ENCODE results near the gene XYLB.

Gene XYLB

DNA sequence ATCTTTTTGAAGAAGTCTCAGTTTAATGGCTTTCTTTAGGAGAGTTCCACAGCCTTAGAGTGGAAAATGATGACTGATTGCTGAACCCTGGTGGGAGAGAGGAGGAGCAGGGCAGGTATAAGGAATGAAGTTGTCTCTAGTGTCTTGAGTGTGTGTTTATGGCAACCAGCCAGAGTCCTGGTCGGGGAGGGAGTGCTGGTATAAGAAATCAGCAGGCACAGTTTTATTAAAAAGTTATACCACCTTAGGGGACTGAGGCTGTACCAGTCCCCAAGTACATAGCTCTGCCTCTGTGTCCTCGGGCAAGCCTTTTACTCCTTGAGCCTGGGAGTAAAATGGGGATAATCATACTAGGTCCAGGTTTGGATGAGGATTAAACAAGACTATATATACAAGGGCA is 34.6 kb upstream of the XYLB start:
- H3K9ac ChIP-seq (ENCODE audit: insufficient read length) = no peak overlapping the region
- DNase-seq (ENCODE audit: low read depth, low spot score) = no peak
- H3K9me3 ChIP-seq (ENCODE audit: low read depth, low read length) = no peaks in the 10 kb centered on the region
- H3K27ac ChIP-seq = no peak overlapping the region
- TF ChIP-seq EZH2 (IDR thresholded peaks at IDR 0.05) (no peak), FOXP2 (optimal IDR thresholded peaks at IDR 0.05; ENCODE audit: control extremely low read depth, extremely low read length, insufficient read depth) (no peak), POLR2AphosphoS5 (IDR thresholded peaks at IDR 0.05; ENCODE audit: borderline replicate concordance, low read depth, low read length) (no peak)
- no peak overlapping the region for H3K4me3 ChIP-seq
- no peaks in the 10 kb centered on the region for H3K36me3 ChIP-seq (ENCODE audit: insufficient read depth, low read length)

DNA sequence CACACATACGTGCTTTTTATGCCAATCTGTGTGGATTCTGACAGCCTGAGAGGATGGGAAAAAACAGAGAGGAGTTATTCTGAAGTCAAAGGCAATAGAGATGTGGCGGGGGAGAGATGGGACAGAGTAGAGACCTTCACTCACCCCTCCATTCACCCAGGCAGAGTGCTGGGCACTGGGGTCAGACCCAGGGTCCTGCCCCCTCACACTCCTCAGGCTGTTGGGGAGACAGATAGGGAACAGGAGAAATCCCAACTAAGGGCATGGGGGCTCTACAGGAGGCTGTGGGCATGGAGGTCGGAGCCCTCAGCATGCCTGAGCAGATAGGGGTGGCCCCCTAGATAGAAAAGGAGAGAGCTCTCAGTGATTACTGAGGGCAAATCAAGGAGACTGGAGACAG is 34.2 kb upstream of the XYLB start:
- H3K27ac ChIP-seq = no peak overlapping the region
- H3K4me3 ChIP-seq = no peak overlapping the region
- no peaks in the 10 kb centered on the region for H3K9me3 ChIP-seq (ENCODE audit: low read depth, low read length)
- DNase-seq (ENCODE audit: low read depth, low spot score) = no peak
- H3K36me3 ChIP-seq (ENCODE audit: insufficient read depth, low read length) = no peaks in the 10 kb centered on the region
- H3K9ac ChIP-seq (ENCODE audit: insufficient read length) = no peak overlapping the region
- TF ChIP-seq POLR2AphosphoS5 (IDR thresholded peaks at IDR 0.05; ENCODE audit: borderline replicate concordance, low read depth, low read length) = no peak
- no peak for TF ChIP-seq FOXP2 (optimal IDR thresholded peaks at IDR 0.05; ENCODE audit: control extremely low read depth, extremely low read length, insufficient read depth)
- TF ChIP-seq EZH2 (IDR thresholded peaks at IDR 0.05) = no peak

GRCh38 chr3:38313263-38313662 is 33.3 kb upstream of the XYLB start:
- no peaks in the 10 kb centered on the region for H3K9me3 ChIP-seq (ENCODE audit: low read depth, low read length)
- no peak overlapping the region for H3K4me3 ChIP-seq
- no peak overlapping the region for H3K9ac ChIP-seq (ENCODE audit: insufficient read length)
- H3K36me3 ChIP-seq (ENCODE audit: insufficient read depth, low read length) = no peaks in the 10 kb centered on the region
- H3K27ac ChIP-seq = no peak overlapping the region
- no peak for DNase-seq (ENCODE audit: low read depth, low spot score)
- no peak for TF ChIP-seq POLR2AphosphoS5 (IDR thresholded peaks at IDR 0.05; ENCODE audit: borderline replicate concordance, low read depth, low read length)
- TF ChIP-seq EZH2 (IDR thresholded peaks at IDR 0.05) = no peak
- TF ChIP-seq FOXP2 (optimal IDR thresholded peaks at IDR 0.05; ENCODE audit: control extremely low read depth, extremely low read length, insufficient read depth) = no peak

DNA sequence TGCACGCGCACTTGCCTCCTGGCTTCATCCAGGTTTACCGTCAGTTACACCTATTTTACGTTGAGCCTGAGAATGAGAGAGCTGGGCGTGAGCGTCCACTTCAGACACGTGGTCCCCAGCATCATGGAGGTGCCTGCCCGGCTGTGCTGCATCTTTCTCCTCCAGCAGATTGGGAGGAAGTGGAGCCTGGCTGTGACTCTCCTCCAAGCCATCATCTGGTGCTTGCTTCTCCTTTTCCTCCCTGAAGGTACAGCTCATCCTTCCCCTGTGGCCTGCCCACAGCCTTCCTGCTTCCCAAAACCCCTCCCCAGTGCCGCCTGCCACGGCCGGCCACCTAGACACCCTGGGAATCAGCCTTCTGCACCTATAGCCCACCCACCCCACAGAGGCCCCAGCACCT is 32.9 kb upstream of the XYLB start:
- H3K27ac ChIP-seq = no peak overlapping the region
- H3K9me3 ChIP-seq (ENCODE audit: low read depth, low read length) = no peaks in the 10 kb centered on the region
- H3K36me3 ChIP-seq (ENCODE audit: insufficient read depth, low read length) = no peaks in the 10 kb centered on the region
- no peak for DNase-seq (ENCODE audit: low read depth, low spot score)
- no peak for TF ChIP-seq FOXP2 (optimal IDR thresholded peaks at IDR 0.05; ENCODE audit: control extremely low read depth, extremely low read length, insufficient read depth)
- TF ChIP-seq POLR2AphosphoS5 (IDR thresholded peaks at IDR 0.05; ENCODE audit: borderline replicate concordance, low read depth, low read length) = no peak
- no peak for TF ChIP-seq EZH2 (IDR thresholded peaks at IDR 0.05)
- no peak overlapping the region for H3K4me3 ChIP-seq
- no peak overlapping the region for H3K9ac ChIP-seq (ENCODE audit: insufficient read length)

DNA sequence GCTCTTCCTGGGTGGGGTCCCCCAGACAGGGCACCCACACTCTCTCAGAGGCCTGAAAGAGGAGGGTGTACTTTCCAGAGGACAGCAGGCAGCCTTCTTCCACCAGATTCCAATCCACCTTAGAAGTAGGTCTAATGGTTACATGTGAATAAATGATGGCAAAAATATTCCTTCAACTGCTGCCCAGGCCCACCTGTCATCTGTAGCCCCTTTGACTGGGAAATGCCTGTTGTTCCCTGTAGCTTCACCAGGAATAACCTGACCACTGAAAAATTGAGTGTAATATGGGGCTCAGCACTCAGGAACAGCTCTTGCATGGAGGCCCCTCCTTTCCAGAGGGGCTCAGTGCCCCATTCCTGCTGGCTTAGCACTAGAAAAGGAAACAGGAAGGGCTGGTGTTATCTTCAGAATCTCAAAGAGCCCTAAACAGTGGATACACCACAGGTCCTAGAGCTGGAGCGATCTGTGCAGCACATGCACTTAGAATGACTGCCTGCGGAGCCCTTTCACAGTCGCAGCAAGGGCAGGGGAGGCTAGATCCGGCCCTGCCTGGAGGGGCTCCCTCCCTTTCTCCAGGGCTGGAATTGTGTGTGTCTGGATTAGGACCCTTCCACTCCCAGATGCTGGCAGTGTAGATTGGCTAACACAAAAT is 32.3 kb upstream of the XYLB start:
- Histone ChIP-seq H3K9ac (ENCODE audit: insufficient read length) (no peak overlapping the region), H3K36me3 (ENCODE audit: insufficient read depth, low read length) (no peaks in the 10 kb centered on the region), H3K9me3 (ENCODE audit: low read depth, low read length) (no peaks in the 10 kb centered on the region), H3K27ac (no peak overlapping the region), H3K4me3 (no peak overlapping the region)
- DNase-seq (ENCODE audit: low read depth, low spot score) = no peak
- TF ChIP-seq EZH2 (IDR thresholded peaks at IDR 0.05) = no peak
- TF ChIP-seq POLR2AphosphoS5 (IDR thresholded peaks at IDR 0.05; ENCODE audit: borderline replicate concordance, low read depth, low read length) = no peak
- TF ChIP-seq FOXP2 (optimal IDR thresholded peaks at IDR 0.05; ENCODE audit: control extremely low read depth, extremely low read length, insufficient read depth) = no peak

DNA sequence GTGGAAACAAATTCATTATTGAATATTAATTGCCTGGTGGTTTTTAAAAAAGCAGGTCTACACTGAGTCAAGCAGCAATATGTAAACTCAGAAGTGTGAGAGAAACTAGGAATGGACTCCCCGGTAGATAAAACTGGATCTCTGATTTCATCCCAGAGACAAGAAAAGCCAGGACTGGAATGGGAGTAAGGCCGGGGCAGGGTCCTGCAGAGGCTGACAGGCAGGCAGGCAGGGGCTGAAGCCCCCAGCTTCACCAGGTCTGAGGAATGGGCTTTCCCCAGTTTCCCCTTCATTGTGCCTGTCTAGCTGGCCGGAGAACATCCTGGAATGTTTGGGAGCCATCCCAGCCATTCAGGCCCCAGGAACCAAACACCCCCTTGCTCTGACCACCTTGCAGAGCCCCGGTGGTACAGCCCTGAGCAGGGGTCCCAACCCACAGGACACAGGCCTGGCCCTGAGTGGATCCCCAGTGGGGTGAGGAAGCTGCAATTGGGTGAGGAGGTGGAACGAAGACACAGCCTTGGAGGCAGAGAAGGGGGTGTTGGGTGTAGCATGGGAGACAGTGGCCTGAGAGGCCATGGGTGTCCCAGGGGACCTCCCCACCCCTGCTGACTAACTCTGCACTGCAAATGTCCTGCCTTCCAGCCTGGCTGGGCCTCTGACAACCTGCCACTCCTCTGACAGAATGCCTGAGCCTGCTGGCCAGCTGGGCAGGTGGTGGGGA is 31.7 kb upstream of the XYLB start:
- H3K4me3 ChIP-seq = no peak overlapping the region
- no peak for DNase-seq (ENCODE audit: low read depth, low spot score)
- H3K9ac ChIP-seq (ENCODE audit: insufficient read length) = no peak overlapping the region
- H3K27ac ChIP-seq = no peak overlapping the region
- H3K36me3 ChIP-seq (ENCODE audit: insufficient read depth, low read length) = no peaks in the 10 kb centered on the region
- TF ChIP-seq POLR2AphosphoS5 (IDR thresholded peaks at IDR 0.05; ENCODE audit: borderline replicate concordance, low read depth, low read length) (no peak), EZH2 (IDR thresholded peaks at IDR 0.05) (no peak), FOXP2 (optimal IDR thresholded peaks at IDR 0.05; ENCODE audit: control extremely low read depth, extremely low read length, insufficient read depth) (no peak)
- no peaks in the 10 kb centered on the region for H3K9me3 ChIP-seq (ENCODE audit: low read depth, low read length)

- Histone ChIP-seq H3K9me3 (ENCODE audit: low read depth, low read length) (no peaks in the 10 kb centered on the region), H3K9ac (ENCODE audit: insufficient read length) (no peak overlapping the region), H3K27ac (no peak overlapping the region), H3K36me3 (ENCODE audit: insufficient read depth, low read length) (no peaks in the 10 kb centered on the region), H3K4me3 (no peak overlapping the region)
- no peak for DNase-seq (ENCODE audit: low read depth, low spot score)
- TF ChIP-seq FOXP2 (optimal IDR thresholded peaks at IDR 0.05; ENCODE audit: control extremely low read depth, extremely low read length, insufficient read depth) (no peak), EZH2 (IDR thresholded peaks at IDR 0.05) (no peak), POLR2AphosphoS5 (IDR thresholded peaks at IDR 0.05; ENCODE audit: borderline replicate concordance, low read depth, low read length) (no peak)
These were observed 30.9 kb upstream of the XYLB start for GRCh38 chr3:38315488-38316230.
